ENCODE results near the gene SMARCA1.

The SMARCA1 gene

DNA sequence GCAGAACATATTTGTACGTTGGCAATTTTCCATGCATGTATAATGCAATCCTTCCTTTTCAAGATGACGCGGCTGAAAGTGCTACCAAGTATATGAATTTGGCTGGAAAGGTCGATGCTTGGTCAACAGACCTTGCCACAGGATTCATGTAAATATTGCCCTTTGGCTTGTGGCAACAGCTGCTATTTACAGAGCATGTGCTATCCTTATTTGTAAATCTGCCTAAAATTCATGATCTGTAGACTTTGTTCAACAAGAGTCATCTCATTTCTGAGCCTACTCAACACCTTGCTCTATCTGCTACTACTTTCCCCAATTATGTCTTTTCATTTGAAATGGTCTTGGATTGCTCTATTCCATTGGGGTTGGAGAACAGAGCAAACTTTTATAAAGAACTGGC lies 1.9 kb upstream of the SMARCA1 start:
- Histone ChIP-seq H3K9me3 (ENCODE audit: low read length) (no peaks in the 10 kb centered on the region), H2AFZ (ENCODE audit: low read length) (no peak overlapping the region), H3F3A (ENCODE audit: insufficient read depth, low read length) (no peaks in the 10 kb centered on the region), H3K27ac (ENCODE audit: low read depth, low read length, poor library complexity, severe bottlenecking) (no peak overlapping the region), H3K9ac (ENCODE audit: low read length) (no peak overlapping the region), H3K4me1 (ENCODE audit: insufficient read depth, low read length, severe bottlenecking) (no peaks in the 10 kb centered on the region), H3K27me3 (ENCODE audit: insufficient read depth, low read length) (no peaks in the 10 kb centered on the region), H3K79me2 (ENCODE audit: insufficient read depth, low read length) (no peaks in the 10 kb centered on the region), H3K4me2 (ENCODE audit: low read length) (no peak overlapping the region), H3K4me3 (ENCODE audit: low read depth, low read length, poor library complexity, severe bottlenecking) (no peak overlapping the region), H4K20me1 (ENCODE audit: insufficient read depth, low read length) (no peaks in the 10 kb centered on the region), H3K9me2 (ENCODE audit: low read depth, low read length) (no peaks in the 10 kb centered on the region), H3K36me3 (ENCODE audit: insufficient read depth, low read length) (no peaks in the 10 kb centered on the region)
- TF ChIP-seq, protein P1, sequence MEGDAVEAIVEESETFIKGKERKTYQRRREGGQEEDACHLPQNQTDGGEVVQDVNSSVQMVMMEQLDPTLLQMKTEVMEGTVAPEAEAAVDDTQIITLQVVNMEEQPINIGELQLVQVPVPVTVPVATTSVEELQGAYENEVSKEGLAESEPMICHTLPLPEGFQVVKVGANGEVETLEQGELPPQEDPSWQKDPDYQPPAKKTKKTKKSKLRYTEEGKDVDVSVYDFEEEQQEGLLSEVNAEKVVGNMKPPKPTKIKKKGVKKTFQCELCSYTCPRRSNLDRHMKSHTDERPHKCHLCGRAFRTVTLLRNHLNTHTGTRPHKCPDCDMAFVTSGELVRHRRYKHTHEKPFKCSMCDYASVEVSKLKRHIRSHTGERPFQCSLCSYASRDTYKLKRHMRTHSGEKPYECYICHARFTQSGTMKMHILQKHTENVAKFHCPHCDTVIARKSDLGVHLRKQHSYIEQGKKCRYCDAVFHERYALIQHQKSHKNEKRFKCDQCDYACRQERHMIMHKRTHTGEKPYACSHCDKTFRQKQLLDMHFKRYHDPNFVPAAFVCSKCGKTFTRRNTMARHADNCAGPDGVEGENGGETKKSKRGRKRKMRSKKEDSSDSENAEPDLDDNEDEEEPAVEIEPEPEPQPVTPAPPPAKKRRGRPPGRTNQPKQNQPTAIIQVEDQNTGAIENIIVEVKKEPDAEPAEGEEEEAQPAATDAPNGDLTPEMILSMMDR (IDR thresholded peaks at IDR 0.05; ENCODE audit: low read length), result no peak

DNA sequence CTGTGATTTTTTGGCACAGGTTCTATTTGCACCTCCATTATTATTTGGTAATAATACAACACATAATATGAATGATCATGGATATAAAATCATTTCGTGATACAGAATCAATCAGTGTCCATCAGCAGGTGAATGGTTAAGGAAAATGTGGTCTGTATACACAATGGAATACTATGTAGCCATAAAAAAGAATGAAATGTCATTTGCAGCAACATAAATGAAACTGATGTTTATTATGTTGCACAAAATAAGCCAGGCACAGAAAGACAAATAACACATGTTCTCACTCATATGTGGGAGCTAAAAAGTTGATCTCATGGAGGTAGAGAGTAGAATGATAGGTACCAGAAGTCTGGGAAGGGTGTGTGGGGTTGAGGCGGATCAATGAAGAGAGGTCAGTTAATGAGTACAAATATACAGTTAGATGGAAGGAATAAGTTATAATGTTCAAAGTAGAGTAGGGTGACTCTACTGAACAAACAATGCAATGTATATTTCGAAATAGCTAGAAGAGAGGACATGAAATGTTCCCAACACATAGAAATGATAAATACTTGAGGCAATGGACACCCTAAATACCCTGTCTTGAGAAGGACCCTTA lies 1.1 kb upstream of the SMARCA1 start:
- no peaks in the 10 kb centered on the region for H3K79me2 ChIP-seq (ENCODE audit: insufficient read depth, low read length)
- H3K4me3 ChIP-seq (ENCODE audit: low read depth, low read length, poor library complexity, severe bottlenecking), result no peak overlapping the region
- no peaks in the 10 kb centered on the region for H3K4me1 ChIP-seq (ENCODE audit: insufficient read depth, low read length, severe bottlenecking)
- no peaks in the 10 kb centered on the region for H3K9me3 ChIP-seq (ENCODE audit: low read length)
- no peaks in the 10 kb centered on the region for H3K9me2 ChIP-seq (ENCODE audit: low read depth, low read length)
- H3K27me3 ChIP-seq (ENCODE audit: insufficient read depth, low read length), result no peaks in the 10 kb centered on the region
- H4K20me1 ChIP-seq (ENCODE audit: insufficient read depth, low read length), result no peaks in the 10 kb centered on the region
- no peaks in the 10 kb centered on the region for H3K36me3 ChIP-seq (ENCODE audit: insufficient read depth, low read length)
- H3F3A ChIP-seq (ENCODE audit: insufficient read depth, low read length), result no peaks in the 10 kb centered on the region
- no peak overlapping the region for H3K4me2 ChIP-seq (ENCODE audit: low read length)
- no peak overlapping the region for H2AFZ ChIP-seq (ENCODE audit: low read length)
- H3K9ac ChIP-seq (ENCODE audit: low read length), result no peak overlapping the region
- TF ChIP-seq, protein P1 (IDR thresholded peaks at IDR 0.05; ENCODE audit: low read length), result no peak
- TF ChIP-seq EZH2 (IDR thresholded peaks at IDR 0.05; ENCODE audit: borderline replicate concordance, low read length), result no peak
- H3K27ac ChIP-seq (ENCODE audit: low read depth, low read length, poor library complexity, severe bottlenecking), result no peak overlapping the region

DNA sequence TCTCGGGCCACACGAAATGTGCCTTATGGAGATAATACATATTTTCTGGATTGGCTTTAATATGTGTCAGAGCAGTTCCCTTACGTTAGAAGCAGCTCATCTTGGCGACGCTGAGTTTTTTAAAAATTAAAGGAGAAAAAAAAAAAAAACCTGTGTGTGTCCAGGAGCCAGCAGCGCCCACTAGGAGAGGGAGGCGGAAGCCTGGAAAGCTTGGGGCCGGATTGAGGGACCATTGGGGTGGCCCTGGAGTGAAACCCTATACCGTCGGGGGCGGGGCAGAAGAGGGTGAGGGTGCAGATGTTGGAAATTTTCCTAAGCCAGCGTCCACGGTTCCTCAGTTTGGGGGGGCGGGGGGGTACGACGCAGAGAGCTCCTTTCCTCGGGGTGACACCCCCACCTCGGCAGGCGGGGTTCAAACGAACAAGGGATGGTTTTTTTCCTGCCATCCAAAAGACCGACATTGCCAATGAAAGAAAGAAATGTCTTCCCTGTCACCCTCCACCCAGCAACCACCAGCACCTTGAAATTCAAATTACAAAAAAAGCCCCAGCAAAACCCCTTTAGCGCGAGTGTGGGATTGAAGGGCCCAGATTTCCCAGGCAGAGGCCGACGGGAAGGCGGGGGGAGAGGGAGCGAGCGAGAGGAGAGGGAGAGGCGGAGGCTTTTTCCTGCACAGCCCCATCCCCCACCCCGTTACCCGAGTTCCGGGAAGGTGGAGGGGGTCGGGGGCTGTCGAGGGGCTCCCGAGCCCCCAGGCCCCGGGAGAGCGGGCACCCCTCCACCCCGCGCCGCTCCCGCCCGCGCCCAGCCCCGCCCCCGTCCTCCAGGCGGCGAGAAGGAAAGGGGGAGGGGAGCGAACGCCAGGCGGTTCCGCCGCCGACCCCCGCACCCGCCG lies 859 bp downstream of the SMARCA1 start:
- no peaks in the 10 kb centered on the region for H3K9me2 ChIP-seq (ENCODE audit: low read depth, low read length)
- H3K79me2 ChIP-seq (ENCODE audit: insufficient read depth, low read length), result no peaks in the 10 kb centered on the region
- no peak overlapping the region for H2AFZ ChIP-seq (ENCODE audit: low read length)
- H4K20me1 ChIP-seq (ENCODE audit: insufficient read depth, low read length), result no peaks in the 10 kb centered on the region
- no peaks in the 10 kb centered on the region for H3K4me1 ChIP-seq (ENCODE audit: insufficient read depth, low read length, severe bottlenecking)
- no peak overlapping the region for H3K4me3 ChIP-seq (ENCODE audit: low read depth, low read length, poor library complexity, severe bottlenecking)
- H3K36me3 ChIP-seq (ENCODE audit: insufficient read depth, low read length), result no peaks in the 10 kb centered on the region
- H3K9me3 ChIP-seq (ENCODE audit: low read length), result no peaks in the 10 kb centered on the region
- no peaks in the 10 kb centered on the region for H3K27me3 ChIP-seq (ENCODE audit: insufficient read depth, low read length)
- no peak overlapping the region for H3K9ac ChIP-seq (ENCODE audit: low read length)
- no peak overlapping the region for H3K27ac ChIP-seq (ENCODE audit: low read depth, low read length, poor library complexity, severe bottlenecking)
- H3K4me2 ChIP-seq (ENCODE audit: low read length), result no peak overlapping the region
- TF ChIP-seq EZH2 (IDR thresholded peaks at IDR 0.05; ENCODE audit: borderline replicate concordance, low read length), result no peak
- TF ChIP-seq, protein P1 (IDR thresholded peaks at IDR 0.05; ENCODE audit: low read length), result no peak
- no peaks in the 10 kb centered on the region for H3F3A ChIP-seq (ENCODE audit: insufficient read depth, low read length)
